Coronary artery (tissue), 2 donors: ENCODE measurements around the gene CLDND2.

Source experiments
- DNase-seq: peaks from one replicate; pipeline ENCODE4 v3.0.0-alpha.2; 2017; ENCODE audit warnings: low spot score
- H3K27ac ChIP-seq, 2 donors: fragments of 200-600 bp; sonication (generic); one replicate each; pipeline ENCODE4 v1.5.1; 2016 to 2019
- H3K4me3 ChIP-seq: fragments of 200-600 bp; sonication (generic); 2 replicates; pipeline ENCODE4 v1.5.1; 2016; ENCODE audit warnings: mild to moderate bottlenecking, moderate library complexity
- TF ChIP-seq, protein P1 (sequence below): fragments of 200-600 bp; sonication (generic); IDR thresholded peaks from one replicate; pipeline ENCODE4 v1.5.1; 2019; ENCODE audit warnings: antibody characterized with exemption

The CLDND2 gene

GRCh38 chr19:51361239-51361638, 7.6 kb downstream of the CLDND2 start:
- H3K4me3 ChIP-seq: no peak overlapping the region
- no peak overlapping the region for H3K27ac ChIP-seq
- no peak for DNase-seq
- TF ChIP-seq, protein P1, sequence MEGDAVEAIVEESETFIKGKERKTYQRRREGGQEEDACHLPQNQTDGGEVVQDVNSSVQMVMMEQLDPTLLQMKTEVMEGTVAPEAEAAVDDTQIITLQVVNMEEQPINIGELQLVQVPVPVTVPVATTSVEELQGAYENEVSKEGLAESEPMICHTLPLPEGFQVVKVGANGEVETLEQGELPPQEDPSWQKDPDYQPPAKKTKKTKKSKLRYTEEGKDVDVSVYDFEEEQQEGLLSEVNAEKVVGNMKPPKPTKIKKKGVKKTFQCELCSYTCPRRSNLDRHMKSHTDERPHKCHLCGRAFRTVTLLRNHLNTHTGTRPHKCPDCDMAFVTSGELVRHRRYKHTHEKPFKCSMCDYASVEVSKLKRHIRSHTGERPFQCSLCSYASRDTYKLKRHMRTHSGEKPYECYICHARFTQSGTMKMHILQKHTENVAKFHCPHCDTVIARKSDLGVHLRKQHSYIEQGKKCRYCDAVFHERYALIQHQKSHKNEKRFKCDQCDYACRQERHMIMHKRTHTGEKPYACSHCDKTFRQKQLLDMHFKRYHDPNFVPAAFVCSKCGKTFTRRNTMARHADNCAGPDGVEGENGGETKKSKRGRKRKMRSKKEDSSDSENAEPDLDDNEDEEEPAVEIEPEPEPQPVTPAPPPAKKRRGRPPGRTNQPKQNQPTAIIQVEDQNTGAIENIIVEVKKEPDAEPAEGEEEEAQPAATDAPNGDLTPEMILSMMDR: no peak

DNA sequence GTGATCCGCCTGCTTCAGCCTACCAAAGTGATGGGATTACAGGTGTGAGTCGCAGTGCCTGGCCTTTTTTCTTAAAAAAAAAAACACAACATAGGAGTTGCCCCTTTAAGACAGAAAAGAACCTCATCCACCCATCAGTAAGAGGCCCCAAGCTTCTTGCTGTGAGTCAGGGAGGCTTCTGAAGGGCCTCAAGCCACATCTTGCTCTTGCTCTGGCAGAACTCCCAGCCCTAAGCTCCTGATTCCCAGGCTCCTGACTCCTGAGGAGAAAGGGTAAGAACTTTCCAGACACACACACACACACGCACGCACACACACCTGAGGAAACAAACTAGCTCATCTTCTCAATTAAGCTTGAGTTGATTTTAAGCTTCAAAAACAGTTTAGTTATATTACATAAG, 9.5 kb downstream of the CLDND2 start:
- Histone ChIP-seq H3K27ac (no peak overlapping the region), H3K4me3 (no peak overlapping the region)
- DNase-seq: no peak
- TF ChIP-seq, protein P1: no peak

DNA sequence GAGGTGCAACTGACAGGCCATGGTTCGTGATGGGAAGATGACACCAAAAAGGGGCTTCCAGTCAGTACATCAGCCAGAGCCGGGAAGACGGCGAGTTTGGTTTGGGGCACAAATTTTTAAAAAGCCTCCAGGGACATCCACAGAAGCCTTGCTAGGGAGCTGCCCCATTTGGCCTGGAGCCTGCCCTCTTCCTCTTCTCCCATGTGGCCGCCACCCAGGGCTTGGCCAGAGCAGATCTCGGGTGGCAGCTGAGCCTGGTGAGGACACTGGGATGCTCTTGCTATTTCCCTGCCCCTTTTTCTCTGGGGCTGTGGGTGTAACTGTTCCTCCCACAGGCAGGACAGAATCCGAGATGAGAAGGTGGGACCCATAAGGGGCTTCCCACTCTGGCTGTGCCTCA, 10.9 kb downstream of the CLDND2 start:
- Histone ChIP-seq H3K4me3 (no peak overlapping the region), H3K27ac (no peak overlapping the region)
- TF ChIP-seq, protein P1: no peak
- DNase-seq: no peak

GRCh38 chr19:51356159-51356801, 12.5 kb downstream of the CLDND2 start:
- no peak for DNase-seq
- Histone ChIP-seq H3K4me3 (no peak overlapping the region), H3K27ac (no peak overlapping the region)
- TF ChIP-seq, protein P1: no peak

DNA sequence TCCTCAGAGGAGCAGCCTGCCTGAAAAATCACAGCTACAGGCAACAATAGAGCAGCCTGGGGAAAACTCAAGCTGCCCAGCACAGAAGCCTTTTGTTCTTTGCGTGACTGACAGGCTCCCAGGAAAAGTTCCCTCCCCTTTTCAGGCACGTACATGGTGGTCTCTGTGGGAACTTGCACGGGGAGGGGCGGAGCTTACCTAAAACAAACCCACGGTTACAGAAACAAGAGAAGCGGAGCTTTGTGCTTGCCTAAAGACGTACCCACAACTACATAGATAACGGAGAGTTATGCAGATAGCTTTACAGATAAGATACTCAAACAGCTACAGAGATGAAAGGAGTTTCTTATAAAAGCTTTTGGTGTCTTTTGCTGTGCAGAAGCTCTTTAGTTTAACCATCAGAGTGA, 14.1 kb downstream of the CLDND2 start:
- TF ChIP-seq, protein P1: no peak
- no peak overlapping the region for H3K27ac ChIP-seq
- DNase-seq: no peak
- H3K4me3 ChIP-seq: no peak overlapping the region

- TF ChIP-seq, protein P1: no peak
- Histone ChIP-seq H3K4me3 (no peak overlapping the region), H3K27ac (no peak overlapping the region)
- DNase-seq: no peak
These were observed 14.6 kb downstream of the CLDND2 start for GRCh38 chr19:51354103-51354741.

DNA sequence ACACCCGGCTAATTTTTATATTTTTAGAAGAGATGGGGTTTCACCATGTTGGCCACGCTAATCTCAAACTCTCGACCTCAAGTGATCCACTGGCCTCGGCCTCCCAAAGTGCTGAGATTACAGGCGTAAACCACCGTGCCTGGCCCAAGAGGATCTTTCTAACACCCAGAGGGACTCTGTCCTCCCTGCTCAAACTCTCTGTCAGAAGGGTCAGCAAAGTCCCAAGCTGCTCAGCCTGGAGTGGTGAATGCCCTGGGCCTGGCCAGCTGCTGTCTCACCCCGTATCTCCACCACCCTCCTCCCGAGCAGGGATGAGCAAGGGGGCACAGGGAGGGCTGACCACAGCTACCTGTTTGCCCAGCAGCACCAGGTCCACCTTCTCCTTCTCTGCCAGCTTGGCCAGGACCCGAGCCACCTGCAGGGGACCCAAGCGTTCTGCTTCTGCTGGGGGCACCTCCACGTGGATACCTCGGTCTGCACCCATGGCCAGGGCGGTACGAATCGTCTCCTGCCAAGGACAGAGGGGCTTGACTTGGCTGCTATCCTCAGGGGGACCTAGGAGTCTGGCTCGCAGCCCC, 15.9 kb downstream of the CLDND2 start:
- TF ChIP-seq, protein P1: no peak
- DNase-seq: no peak
- H3K27ac ChIP-seq: no peak overlapping the region
- H3K4me3 ChIP-seq: no peak overlapping the region
